GM12874 (cell line): Measurements from ENCODE around the gene EIPR1.

ENCODE experiments used
- TF ChIP-seq, protein P1 (sequence below): IDR thresholded peaks from 2 replicates; pipeline ENCODE4 v1.5.1; 2011; ENCODE audit warnings: low read depth, mild to moderate bottlenecking, control low read depth, low read length, moderate library complexity; ENCODE audit not compliant: insufficient read depth

EIPR1 gene

DNA sequence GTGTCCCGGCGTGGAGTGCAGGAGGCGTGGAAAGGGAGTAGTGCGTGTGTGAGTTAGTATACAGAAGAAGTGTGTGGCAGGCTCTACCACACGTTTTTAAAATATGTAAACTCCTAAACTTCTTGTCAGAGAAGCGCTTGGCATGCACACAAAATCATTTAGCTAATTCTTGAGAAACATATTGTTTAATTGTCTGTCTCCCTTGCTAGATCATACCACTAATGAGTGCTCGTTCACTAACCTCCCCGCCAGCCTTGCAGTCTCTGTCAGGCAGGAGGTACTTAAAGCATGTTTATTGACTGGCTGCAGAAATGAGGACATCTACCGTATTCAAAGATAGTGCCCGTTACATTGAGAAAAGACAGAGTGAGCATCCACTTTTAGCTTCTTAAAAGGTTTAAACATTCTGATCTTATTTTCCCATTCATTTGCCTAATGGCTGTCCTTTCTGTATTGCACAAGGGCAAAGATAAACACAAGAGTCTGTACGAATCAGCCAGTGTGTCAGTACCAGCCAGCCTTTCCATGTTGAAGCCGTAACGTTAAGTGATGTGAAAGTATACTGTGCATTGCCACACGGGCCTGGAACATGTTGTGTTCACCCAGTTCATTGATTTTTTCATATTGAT lies 43.3 kb upstream of the EIPR1 start:
- TF ChIP-seq, protein P1, sequence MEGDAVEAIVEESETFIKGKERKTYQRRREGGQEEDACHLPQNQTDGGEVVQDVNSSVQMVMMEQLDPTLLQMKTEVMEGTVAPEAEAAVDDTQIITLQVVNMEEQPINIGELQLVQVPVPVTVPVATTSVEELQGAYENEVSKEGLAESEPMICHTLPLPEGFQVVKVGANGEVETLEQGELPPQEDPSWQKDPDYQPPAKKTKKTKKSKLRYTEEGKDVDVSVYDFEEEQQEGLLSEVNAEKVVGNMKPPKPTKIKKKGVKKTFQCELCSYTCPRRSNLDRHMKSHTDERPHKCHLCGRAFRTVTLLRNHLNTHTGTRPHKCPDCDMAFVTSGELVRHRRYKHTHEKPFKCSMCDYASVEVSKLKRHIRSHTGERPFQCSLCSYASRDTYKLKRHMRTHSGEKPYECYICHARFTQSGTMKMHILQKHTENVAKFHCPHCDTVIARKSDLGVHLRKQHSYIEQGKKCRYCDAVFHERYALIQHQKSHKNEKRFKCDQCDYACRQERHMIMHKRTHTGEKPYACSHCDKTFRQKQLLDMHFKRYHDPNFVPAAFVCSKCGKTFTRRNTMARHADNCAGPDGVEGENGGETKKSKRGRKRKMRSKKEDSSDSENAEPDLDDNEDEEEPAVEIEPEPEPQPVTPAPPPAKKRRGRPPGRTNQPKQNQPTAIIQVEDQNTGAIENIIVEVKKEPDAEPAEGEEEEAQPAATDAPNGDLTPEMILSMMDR = no peak

DNA sequence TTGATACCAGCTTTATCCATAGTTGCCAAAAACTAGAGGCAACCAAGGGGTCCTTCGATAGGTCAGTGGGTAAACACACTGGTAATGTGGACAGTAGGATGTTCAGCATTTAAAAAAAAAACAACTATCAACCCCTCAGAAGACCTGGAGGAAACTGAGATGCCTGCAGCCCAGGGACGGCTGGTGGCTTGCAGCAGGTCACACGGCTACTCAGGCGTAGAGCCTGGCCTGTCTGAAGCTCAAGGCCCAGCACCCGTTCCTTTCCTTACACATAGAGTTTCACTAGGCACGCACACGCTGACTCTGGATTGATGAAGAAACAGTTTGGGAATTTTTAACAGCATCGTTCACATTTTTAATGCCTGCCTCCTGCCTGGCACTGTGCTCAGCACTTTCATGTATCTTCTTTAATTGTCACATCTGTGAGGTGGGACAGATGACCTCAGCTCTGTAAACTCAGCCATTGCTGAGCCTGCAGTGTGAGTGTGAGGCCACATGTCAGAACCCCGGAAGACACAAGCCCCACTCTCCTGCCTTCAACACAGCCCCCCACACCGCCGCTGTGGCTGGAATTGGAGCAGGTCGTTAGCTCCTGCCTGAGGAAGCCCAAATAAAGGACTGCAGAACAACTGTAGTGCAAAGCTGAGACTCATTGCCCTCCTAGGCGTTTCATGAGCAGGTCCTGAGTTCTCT lies 42.6 kb upstream of the EIPR1 start:
- TF ChIP-seq, protein P1 = no peak

DNA sequence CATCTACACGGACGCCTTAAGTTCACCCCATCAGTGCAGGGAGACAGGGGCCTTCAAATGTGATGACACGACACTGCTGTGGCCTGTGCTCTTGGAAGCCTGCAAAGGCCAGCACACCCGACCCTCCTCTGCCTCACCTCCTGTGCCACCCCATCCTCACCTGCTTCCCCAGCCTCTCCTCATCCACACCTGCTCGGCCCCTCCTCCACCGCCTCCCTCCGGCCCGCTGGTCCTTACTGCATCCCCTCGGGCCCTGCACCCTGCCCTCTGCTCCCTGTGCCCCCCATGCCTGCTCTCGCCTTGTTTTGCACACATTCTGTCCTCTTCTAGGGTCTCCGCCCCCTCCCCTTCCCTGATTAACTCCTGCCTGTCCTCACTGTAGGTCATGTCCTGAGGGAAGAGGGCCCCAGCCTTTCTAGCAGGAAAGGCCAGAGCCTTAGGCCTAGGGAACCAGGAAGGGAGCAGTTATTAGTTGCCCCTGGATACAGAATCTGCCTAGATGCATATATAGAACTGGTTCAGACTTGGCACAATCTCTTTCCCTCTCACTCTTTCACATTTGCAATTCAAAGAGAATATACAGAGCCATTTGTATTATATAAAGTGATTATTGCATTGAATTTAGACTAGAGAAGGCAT lies 41.3 kb upstream of the EIPR1 start:
- TF ChIP-seq, protein P1 = no peak

DNA sequence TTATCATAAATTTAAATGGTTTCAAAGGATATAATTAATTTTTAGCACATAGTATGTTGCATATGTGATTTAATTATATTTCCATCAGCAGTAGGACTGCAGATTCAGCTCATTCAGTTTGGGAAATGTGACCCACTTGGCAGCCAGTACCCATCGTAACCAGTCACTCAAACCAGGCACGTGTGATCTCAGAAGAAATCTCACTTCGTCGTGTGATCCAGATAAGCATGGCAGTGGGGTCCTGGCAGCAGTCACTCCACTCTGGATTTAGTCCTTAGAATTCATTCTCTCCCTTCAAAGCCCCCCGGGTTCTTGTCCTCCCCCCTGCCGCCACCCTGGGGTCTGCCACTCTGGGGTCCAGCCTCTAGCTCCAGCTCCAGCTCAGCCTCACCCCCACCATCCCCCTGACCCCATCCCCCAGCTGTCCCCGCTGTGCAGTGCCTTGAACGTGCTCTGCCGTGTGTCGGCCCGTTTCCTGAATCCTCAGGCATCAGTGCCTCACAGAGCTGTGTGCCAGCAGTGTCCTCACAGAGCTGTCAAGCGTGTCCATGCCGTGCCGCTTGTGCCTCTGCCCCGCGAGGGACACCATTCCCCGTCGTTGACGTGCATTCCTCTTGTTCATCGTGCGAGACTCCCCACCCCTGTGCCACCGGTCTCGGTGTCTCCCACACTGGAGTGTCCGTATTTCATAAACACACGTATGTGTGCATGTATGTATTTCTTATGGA lies 36.7 kb upstream of the EIPR1 start:
- TF ChIP-seq, protein P1 = no peak

DNA sequence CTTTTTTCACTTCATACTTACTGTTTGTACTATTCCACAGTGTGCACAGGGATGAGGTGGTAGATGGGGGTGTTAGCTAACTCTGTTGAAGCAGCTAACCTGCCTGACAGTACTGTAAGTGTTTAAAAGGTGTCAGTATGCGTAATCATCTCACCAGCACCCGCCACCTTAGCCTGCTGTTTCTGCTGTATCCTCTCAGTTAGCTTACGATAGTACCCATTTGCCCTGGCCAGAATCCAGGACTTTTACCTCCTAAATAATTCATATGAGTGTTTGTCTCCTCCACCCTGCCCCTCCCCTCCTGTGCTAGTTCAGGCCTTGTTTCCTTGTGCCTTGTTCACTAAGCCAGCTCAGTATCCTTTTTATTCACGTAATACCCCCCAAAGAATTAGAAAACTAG lies 36.1 kb upstream of the EIPR1 start:
- TF ChIP-seq, protein P1 = no peak

DNA sequence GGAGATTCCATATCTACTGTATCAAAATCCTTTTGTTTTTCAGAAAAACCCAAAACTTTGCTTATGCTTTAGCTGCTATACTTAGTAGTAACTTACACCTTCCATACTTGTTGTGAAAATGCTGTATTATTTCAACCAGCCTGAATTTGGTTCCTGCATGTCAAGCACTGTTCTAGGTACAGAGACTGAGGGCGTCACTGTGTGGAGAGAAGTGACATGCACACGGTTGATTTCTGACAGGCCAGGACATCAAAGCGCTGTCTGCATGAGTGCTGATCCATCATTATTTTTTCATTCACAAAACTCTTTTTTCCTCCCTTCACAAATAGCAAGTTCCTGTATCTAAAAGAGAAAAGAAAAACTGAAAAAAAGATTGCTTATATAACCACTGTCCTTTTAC lies 33.5 kb upstream of the EIPR1 start:
- TF ChIP-seq, protein P1 = no peak

DNA sequence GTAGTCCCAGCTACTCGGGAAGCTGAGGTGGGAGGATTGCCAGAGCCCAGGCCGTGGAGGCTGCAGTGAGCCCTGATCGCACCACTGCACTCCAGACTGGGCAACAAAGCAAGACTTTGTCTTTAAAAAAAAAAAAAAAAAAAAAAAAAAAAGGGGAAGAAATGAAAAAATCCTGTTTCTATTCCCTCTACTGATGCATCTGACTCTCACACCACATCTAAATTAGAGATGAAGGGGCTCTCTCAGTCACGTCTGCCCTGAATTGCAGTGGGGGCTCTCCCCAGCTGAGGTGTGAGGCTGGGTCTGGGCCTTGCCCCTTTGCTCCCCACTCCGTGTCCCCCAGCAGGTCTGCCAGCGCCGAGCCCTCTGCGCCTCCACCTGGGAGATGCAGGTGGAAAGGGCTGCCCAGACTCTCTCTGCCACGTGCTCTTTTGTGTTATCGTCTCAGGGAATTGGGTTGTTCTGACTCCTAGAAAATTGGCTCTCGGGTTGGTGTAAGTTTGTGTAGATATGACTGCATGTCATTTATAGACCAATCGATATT lies 32.1 kb upstream of the EIPR1 start:
- TF ChIP-seq, protein P1 = no peak
